GOT3 (cell line): ENCODE results near the gene FMNL1.

Experiments used
- DNase-seq: peaks from one replicate; lab custom pipeline; 2025; ENCODE audit warnings: mixed read lengths; lab: John Stamatoyannopoulos, UW

FMNL1 gene

DNA sequence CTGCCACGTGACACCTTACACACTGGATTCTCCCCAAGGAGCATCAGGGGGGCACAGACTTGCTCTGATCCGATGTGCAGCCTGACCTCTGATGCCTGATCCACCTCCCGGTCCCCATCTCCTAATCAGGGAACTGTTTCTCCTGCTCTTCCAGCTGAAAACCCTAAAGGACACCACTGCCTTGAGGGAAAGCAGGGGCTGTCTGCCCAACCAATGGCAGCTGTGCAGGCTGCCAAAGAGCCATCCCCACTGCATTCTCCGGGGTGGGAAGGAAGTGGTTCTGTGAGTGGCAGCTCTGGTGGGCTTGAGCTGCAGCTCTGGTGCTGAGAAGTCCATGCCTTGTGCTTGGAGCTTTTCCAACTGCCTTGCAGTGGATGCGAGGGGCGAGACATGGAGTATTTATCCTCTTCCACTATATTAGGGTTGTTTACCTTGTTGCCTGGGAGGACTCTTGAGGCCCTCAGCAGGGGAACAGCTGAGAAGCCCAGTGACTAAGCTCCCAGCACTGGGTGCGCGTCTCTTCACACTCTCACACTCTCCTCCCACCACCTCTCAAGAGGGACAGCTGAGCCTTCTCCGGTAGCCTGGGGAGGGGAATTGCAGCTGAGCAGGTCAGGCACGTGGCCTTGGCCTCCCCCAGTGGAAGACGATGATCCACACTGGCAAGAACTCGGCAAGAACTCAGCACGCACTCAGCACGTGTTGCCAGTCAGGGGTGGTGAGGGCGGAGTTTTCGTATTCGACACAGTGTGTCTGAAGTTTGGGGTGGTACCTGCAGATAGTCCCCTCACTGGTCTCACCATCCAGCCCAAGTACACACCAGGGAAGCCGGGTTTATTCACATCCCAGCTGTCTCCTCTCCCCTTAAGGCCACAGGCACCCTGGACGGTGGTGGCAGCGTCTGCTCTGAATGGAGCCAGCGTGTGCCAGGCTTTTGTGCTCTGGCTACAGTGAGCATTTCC, 61.3 kb downstream of the FMNL1 start:
- no peak for DNase-seq

DNA sequence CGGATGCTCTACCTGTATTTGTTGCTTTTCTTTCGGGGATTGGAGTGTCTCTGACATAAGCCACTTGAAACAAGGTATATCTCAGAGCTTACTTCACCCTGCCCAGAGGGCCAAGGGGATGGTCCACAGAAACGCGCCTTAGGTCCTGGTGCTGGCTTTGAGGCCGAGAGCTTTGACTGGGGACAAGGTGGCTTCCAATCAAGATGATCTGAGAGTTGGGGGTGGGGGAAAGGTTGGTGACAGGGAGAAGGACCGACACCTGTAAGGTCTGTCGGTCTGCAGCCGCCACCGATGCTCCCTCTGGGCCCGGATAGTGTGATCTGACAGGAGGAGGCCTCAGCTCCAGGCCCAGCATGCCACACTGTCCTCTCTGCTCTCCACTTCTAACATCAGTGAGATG, 62.0 kb downstream of the FMNL1 start:
- no peak for DNase-seq

DNA sequence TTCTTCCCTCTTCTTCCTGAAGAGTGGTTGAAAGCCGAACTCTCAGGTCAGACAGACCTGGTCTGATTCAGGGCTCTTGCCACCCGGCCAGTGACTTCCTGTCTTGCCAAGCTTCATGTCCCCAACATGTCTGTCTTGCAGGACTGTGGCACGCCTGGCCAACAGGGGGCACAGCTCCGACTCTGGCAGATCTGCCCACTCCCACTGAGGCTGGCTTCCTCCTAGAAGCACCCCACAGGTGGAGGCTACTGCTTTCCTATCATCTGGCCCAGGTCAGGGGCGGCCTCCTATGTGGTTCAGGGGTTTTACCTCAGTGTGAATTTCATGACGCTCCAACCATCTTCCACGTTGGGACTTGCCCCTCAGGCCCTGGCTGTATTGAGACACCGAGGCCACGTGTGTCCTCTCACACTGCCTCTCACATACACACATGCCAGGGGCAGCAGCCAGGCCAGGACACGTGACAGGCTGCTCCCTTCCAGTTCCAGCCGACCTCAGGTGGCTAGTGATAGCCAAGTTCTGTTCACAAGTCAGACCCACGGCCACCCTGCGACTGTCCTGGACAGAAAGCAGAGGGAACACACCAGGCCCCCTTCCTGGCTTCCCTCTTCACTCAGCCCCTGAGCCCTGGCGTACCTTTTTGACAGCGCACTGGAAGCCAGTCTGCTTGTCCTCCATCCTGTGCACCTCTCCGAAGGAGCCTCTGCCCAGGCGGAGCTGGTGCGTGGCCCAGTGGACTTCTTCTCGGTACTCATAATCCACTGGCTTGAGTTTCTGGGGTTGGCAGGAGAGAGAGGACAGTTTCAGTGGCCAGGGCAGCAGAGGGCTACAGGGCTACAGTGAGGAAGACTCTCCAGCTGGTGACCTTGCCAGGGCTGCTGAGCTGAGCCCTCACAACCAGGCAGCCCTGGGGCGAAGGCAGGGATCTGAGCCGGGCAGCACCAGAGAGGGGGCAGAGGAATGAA, 62.8 kb downstream of the FMNL1 start:
- no peak for DNase-seq

DNA sequence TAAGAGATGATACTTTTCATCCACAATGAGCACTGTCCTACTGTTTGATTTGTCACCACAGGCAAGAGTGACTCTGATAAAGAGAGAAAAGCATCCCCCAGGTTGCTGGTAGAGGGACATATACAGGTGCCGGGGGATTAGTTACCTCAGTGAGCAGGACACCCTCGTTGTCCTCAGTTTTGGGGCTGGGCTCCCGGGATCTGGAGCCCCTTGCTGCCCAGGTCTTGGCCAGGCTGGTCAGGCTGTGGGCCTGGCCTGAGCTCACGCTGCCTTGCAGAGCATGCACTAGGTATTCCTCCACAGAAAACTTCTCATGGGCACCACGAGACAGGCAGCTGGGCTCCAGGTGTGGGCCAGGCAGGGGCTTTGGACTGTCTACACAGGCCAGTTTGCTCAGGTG, 64.6 kb downstream of the FMNL1 start:
- DNase-seq = no peak

DNA sequence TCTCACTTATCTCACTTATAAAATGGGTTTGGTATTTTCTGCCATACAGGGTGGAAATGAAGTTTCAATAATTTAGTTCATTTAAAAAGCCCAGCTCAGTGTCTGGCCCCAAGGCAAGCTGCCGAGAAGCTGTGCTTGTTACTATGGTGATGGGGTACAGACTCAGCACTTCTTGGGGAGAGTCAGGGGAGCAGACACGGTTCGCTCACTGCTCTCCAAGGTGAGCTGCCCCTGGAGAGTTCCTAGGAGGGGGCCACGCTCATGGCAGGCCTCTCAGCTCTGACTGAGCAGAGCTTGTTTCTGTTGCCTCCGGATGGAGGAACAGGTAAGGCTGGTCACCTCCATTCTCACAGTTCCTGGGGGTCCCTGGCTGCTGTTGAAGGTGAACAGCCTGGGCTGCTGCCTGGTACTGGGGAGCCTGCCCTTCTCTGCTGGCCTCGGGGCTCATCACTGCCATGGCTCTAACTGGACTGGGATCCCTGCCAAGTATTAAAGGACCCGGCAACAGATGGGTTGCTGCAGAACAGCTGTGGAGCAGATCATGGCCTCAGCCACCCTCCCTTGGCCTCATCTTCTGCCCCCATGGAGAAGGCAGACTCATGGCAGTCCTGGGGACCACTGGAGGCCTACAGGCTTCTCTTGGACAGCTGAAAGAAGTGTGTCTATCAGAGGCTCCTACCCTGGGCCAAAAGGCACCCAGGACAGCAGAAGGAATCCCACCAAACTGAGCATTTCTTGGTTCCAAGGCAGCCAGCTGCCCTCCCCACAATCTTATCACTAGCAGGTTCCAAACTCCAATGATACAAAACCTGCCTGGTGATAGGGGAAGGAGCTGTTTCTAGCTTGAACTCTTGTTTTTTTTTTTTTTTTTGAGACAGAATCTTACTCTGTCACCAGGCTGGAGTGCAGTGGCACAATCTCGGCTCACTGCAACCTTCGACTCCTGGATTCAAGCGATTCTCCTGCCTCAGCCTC, 66.1 kb downstream of the FMNL1 start:
- no peak for DNase-seq

DNA sequence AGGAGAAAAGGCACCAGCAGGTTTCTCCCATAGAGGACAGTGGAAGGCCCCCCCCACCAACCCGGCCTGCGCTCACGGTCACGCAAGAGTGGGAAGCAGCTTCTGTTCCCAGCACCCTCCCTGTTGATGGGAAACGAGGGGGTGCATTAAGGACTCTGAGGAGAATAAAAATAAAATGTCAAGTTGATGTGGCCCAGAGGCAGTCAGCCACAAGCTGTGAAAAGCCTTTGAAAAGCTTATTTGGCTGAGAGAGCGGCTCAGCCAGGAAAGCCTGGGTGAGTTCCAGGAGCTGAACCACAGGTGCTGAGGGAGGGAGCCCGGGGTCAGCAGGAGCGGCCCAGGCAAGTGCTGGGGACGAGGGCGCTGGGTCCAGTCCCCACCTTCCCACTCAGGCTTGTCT, 67.1 kb downstream of the FMNL1 start:
- DNase-seq = no peak

DNA sequence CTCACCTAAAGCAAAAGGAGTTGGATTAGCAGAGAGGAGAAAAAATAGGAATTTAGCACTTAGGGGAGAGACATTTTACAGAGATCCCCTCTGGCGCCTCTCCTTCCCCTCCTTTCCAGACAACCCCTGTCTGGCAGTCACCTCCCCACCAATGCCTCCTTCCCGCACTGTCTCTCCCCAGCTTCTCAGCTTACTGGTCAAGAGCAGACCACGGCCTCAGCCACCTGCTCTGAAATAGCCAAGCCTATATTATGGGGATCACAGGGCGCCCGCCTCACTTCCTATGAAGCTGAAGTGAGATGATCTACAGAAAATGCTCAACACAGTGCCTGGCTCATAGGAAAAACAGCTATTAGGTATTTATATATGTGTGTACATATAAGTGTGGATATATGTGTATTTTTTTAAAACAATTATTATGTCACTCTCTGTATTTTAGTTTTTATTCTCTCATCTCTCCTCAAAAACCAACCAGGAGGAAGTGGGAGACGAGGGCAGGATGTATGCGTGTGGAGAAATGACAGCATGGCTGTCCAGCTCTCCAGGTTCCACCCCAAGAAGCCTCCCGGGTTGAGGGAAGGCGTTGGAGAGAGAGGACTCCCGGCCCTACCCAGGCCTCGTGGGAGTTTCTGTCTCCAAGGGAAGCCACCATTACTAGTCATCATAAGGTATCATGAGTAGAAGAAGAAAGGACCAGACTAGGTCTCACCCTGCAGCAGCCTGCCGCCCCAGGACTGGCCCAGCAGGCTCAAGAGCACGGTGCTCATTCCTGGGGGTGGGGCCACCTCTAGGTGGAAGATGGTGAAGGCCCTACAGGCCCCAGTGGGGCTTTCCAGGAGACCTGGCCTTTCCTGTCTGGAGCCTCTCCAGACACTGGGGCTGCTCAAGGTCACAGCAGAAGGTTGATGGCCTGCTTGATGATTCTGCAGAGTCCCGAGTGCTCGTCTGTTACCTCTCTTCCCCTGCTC, 67.9 kb downstream of the FMNL1 start:
- DNase-seq = no peak

DNA sequence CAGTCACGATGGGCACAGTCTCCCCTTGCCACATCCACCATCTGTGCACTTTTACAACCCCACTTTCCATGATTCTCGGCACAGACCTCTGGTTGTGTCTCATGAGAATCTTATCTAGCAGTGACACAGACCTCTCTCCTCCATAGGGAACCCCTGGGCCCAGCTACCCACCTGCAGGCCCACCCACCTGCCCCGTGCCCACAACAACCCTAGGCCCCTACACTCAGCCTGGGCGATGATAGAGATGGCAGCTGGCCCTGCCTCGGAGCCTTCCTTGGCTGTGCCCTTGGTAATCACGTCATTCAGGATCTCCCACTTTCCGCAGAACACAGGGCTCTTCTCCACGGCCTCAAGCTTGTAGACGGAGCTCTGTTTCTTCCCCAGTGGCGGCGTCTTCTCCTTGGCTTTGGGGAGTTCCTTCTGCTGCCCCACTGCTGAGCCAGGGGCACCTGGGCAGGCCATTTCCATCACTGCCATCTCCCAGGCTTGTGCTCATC, 68.6 kb downstream of the FMNL1 start:
- no peak for DNase-seq

DNA sequence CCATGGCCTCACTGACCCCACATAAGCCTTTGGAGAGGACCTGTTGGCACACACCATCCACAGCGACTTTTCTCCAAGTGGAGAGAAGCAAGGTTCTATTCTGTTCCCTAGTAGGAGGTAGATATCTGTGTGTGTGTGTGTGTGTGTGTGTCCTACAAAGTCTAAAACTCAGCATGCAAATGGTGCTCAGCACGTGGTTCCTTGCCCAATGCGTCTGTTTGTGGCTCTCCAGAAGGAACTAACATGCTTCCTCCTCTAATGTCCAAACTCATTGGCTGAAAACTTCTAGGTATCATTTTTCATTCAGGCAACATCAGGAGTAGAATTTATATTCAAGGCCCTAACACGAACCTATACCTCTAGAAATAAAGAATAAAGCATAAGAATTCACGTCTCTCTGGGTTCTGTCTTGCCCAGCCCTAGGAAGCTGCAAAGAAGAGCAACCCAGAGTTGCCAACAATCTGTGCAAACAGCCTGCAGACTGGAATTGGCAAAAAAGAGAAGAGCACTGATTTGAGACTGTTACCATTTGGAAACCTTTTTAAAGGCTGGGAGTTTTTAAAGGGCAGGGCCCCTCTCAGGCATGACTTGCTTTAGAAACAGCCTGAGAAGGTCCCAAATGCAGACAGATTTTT, 69.6 kb downstream of the FMNL1 start:
- DNase-seq = no peak

DNA sequence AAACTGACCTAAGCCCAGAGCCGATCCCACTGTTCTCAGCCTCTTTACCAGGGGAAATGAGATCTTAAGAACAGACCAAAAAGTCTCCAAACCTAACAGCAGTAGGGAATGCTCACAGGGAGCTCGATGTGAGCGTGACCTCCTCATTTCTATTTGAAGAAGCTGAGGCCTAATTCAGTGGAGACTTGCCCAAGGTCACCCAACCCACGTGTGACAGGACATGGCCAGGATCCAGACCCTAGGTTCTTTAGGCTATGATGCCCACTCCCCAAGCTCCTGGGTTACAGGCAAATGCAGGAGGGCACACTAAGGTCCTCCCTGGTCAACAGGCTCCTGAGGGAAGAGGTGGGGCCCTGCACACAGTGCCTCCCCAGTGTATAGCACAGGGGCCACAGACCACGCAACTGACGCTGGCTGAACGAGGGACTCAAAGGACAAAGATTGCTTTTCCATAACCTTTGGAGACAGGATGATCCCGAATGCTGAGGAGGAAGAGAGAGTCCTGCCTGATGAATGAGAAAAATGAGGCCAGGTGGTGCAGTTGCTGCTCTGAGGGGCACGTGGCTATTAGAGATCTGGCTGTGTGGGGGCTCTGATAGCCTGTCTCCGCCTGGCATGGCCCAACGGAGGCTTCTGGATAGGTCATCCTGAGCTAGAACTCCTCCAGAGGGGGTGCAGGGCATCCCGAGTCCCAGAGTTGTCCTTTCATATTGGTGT, 71.2 kb downstream of the FMNL1 start:
- no peak for DNase-seq

DNA sequence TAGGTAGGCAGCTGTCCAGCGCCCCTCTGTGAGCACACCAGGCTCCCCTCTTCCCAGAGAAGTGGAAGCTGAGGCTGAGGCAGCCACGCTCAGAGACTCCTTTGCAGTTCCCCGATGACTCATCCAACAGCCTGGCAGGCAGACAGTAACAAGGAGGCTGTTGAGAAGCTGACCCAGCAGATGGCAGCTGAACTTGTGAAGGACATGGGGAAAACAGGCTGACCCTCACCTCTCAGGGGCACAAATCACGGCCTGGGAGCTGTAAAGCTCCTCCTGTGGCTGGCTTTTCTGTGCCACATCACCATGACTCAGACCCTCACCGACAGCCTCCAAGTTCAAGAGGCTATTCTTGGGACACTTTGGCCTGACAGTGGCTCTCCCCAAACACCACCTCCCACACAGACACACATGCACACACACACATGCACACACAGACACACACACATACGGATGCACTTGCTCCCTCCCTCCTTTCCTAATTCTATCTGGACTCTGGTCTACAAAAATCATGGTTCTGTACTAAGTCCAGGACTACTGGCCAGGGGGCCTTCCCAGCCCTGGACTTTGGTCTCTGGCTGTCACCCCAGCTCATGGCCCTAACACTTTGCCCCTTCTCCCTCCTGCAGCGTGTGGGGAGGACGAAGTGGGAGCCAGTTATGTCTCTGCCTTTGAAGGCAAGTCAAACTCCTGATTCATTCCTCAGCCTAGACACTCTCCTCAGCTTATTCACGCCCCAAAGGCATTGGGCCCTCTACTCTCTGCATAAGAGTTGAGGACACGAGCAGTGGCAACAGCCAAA, 71.9 kb downstream of the FMNL1 start:
- DNase-seq = peak; percentile 24

DNA sequence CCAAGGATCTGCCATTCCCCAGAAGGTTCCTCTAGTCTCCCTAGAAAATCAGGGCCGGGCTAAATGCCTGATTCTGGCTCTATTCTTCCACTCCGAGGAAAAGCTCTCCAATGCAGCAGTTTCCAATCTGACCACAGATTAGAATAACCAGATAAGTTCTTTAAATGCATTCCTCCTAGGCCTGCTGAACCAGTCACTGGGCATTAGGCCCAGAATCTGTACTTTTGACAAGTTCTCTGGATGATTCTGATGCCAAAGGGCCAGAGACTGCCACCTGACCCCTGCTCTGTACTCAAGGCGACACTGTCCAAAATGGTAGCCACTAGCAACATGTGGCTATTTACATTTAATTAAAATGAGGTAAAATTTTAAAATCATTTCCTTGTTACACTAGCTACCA, 72.8 kb downstream of the FMNL1 start:
- DNase-seq = no peak

DNA sequence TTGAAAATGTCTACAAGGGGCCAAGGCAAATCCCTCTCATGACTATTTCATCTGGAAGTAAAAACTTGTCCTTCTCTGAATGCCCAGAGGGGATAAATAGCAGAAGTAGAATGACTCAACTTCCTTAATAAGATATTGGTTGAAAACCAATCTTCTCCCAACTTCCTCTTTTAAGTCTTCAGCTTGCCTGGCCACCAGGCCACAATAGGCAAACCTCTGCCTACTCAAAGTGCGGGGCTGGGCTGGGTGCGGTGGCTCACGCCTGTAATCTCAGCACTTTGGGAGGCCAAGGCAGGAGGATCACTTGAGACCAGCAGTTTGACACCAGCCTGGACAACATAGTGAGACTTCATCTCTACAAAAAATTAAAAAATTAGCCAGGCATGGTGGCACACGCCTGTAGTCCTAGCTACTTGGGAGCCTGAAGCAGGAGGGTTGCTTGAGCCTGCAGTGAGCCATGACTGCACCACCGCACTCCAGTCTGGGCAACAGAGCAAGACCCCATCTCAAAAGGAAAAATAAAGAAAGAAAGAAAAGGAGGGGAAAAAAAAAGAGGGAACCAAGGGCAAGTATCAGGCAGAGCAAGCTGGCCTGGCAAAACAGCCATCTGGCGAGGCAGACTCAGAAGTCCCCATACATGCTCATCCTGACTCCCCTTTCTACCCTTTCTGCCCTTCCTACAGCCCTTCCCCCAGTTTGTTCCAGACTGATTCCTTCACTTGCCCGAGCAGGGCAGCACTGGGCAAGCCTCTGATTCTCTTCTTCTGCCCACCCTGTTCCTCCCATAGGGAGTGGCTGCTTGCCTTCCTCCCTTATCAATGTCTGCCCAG, 74.5 kb downstream of the FMNL1 start:
- DNase-seq = no peak

DNA sequence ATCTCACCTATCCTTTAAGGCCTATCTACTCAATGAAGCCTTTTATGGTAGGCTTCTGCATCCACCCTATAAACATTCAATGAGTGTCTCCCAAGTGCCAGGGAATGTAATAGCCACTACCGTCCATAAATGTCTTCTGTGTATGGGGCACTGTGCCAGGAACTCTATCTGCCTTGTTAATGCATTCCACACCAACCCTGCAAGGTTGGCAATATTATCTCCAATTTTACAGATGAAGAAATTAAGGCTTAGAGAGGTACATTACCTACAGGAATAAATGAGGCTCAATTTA, 75.1 kb downstream of the FMNL1 start:
- DNase-seq = no peak
